ENCODE data around the gene HBM. TPM values are rescaled to one million over a fixed set of nuclear protein-coding genes. Genes with fewer than 3 reads are reported as not detected.
"Not testable (repeated sequence)": the region's sequence is repeated elsewhere in the genome, so short reads cannot be mapped to it uniquely, and the experiment has no call there.

The HBM gene
- total RNA-seq, 1 donor from 2014 or later, result not detected

DNA sequence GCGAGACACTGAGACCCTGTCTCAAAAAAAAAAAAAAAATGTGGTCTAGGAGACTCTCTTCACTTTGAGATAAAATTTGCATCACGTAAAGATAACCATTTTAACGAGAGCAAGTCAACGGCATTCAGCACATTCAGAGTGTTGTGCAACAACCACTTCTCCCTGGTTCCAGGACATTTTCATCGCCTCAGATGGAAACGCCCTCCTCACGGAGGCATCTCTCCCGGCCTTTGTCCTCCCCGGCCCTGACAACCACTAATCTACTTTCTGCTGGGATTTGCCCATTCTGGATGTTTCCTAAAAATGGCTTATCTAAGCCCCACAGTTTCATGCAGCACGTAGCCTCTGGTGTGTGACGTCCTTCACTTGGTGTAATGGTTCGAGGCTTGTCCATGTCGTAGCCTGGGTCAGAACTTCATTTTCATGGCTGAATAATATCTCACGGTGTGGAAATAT, 21.0 kb upstream of the HBM start:
- TF ChIP-seq, protein P1, sequence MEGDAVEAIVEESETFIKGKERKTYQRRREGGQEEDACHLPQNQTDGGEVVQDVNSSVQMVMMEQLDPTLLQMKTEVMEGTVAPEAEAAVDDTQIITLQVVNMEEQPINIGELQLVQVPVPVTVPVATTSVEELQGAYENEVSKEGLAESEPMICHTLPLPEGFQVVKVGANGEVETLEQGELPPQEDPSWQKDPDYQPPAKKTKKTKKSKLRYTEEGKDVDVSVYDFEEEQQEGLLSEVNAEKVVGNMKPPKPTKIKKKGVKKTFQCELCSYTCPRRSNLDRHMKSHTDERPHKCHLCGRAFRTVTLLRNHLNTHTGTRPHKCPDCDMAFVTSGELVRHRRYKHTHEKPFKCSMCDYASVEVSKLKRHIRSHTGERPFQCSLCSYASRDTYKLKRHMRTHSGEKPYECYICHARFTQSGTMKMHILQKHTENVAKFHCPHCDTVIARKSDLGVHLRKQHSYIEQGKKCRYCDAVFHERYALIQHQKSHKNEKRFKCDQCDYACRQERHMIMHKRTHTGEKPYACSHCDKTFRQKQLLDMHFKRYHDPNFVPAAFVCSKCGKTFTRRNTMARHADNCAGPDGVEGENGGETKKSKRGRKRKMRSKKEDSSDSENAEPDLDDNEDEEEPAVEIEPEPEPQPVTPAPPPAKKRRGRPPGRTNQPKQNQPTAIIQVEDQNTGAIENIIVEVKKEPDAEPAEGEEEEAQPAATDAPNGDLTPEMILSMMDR (IDR thresholded peaks at IDR 0.05; ENCODE audit: unreplicated experiment), result no peak
- no peaks in the 10 kb centered on the region for H3K36me3 Mint-ChIP-seq (ENCODE audit: low read depth, unreplicated experiment)

DNA sequence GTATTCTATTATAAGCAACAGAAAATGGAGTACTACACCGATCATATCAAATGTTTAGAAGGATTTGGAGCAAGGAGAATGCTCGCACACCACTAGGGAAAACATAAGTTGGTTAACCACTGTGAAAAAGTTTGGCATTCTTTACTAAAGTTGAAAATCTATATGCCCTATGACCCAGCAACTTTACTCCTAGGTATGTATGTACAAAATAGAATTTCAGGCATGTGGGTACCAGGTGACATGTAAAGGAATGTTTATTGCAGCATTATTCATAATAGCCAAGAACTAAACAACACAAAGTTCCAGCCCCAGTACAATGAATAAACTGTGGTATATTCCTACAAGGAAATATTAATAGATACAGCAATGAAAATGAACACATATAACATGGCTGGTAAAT, 19.1 kb upstream of the HBM start:
- Mint-ChIP-seq H3K9me3 (ENCODE audit: unreplicated experiment) (no peaks in the 10 kb centered on the region), H3K27ac (ENCODE audit: unreplicated experiment) (no peak overlapping the region), H3K36me3 (ENCODE audit: low read depth, unreplicated experiment) (no peaks in the 10 kb centered on the region), H3K4me1 (ENCODE audit: unreplicated experiment) (no peaks in the 10 kb centered on the region), H3K4me3 (ENCODE audit: unreplicated experiment) (no peak overlapping the region), H3K27me3 (ENCODE audit: unreplicated experiment) (peaks cover 7% of the 10 kb centered on the region)
- TF ChIP-seq, protein P1 (IDR thresholded peaks at IDR 0.05; ENCODE audit: unreplicated experiment), result no peak
- DNase-seq (ENCODE audit: low spot score), result no peak

More for the DNA sequence above, 21.0 kb upstream of the HBM start:
- no peak overlapping the region for H3K27ac Mint-ChIP-seq (ENCODE audit: unreplicated experiment)
- no peaks in the 10 kb centered on the region for H3K4me1 Mint-ChIP-seq (ENCODE audit: unreplicated experiment)
- no peaks in the 10 kb centered on the region for H3K9me3 Mint-ChIP-seq (ENCODE audit: unreplicated experiment)
- no peak overlapping the region for H3K4me3 Mint-ChIP-seq (ENCODE audit: unreplicated experiment)
- H3K27me3 Mint-ChIP-seq (ENCODE audit: unreplicated experiment), result peaks cover 7% of the 10 kb centered on the region
- DNase-seq (ENCODE audit: low spot score), result no peak

DNA sequence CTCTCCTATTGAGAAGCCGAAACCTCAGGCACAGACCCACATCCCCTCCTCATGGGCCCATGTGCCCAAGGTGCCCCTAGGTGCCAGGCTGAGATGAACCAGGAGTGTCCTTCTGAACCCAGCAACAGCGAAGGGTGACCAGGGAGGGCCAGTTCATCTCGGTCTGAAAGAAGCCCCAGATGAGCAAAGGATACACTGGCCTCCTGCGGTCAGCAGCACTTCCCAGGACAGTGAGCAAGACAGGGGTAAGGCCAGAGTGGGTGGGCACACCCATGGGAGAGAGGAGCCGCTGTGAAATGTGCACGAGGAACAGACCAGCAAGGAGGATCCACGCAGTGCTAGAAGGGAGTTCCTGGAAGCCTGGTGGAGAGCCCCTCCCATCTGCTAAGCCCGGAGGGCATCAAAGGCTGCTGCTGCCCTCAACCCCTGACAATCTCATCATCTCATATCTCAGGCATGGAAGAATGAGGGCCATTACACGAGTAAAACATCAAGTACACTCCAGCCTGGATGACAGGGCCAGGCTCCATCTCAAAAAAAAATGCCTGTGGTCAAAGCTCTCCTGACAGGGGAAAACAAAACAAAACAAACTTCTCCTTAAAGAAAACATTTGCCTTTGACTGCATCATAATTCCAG, 16.6 kb upstream of the HBM start:
- no peaks in the 10 kb centered on the region for H3K4me1 Mint-ChIP-seq (ENCODE audit: unreplicated experiment)
- TF ChIP-seq, protein P1 (IDR thresholded peaks at IDR 0.05; ENCODE audit: unreplicated experiment), result no peak
- no peaks in the 10 kb centered on the region for H3K36me3 Mint-ChIP-seq (ENCODE audit: low read depth, unreplicated experiment)
- no peak for DNase-seq (ENCODE audit: low spot score)
- H3K27ac Mint-ChIP-seq (ENCODE audit: unreplicated experiment), result no peak overlapping the region
- H3K4me3 Mint-ChIP-seq (ENCODE audit: unreplicated experiment), result no peak overlapping the region
- peaks cover 3% of the 10 kb centered on the region for H3K27me3 Mint-ChIP-seq (ENCODE audit: unreplicated experiment)
- H3K9me3 Mint-ChIP-seq (ENCODE audit: unreplicated experiment), result no peaks in the 10 kb centered on the region

DNA sequence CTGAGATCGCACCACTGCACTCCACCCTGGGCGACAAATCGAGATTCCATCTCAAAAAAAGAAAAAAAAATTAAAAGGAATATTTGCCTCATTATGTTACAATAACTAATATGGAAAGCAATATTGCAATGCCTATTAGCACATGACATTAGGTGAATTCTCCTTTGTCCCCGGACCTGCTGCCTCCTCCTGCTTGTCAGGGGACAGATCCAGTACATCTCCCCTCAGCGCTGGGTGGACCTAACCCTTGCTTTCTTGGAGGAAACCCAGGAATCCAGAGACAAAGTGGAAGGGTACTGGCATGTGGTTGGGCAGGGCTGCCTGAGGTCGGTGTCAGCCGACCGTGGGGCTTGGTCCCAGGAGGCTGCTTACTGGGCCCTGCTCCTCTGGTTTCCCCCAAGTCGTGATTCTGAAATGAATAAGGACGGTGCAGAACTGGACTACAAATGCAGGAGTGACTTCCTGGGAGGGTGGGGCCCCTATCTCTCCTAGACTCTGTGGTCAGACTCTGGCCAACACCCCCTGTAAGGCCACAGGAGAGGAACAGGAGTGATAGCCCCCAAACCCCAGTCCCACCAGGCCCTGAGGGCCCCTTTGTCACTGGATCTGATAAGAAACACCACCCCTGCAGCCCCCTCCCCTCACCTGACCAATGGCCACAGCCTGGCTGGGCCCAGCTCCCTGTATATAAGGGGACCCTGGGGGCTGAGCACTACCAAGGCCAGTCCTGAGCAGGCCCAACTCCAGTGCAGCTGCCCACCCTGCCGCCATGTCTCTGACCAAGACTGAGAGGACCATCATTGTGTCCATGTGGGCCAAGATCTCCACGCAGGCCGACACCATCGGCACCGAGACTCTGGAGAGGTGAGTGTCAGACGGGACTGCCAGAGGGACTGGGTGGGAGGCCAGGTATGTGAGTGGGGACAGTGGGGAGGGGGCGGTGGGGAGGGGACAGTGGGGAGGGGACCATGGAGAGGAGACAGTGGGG, 13.3 kb upstream of the HBM start, which contains the start of gene HBZ:
Gene HBZ (plus strand): TSS at position 504 of the 988 bp plus-strand sequence. CDS start 266 bp downstream, at position 770.
- Mint-ChIP-seq H3K36me3 (ENCODE audit: low read depth, unreplicated experiment) (no peaks in the 10 kb centered on the region), H3K9me3 (ENCODE audit: unreplicated experiment) (no peaks in the 10 kb centered on the region), H3K27me3 (ENCODE audit: unreplicated experiment) (peaks cover 7% of the 10 kb centered on the region), H3K4me1 (ENCODE audit: unreplicated experiment) (peaks cover 5% of the 10 kb centered on the region), H3K4me3 (ENCODE audit: unreplicated experiment) (no peak within 1 kb of the TSS), H3K27ac (ENCODE audit: unreplicated experiment) (no peak within 1 kb of the TSS)
- TF ChIP-seq, protein P1 (IDR thresholded peaks at IDR 0.05; ENCODE audit: unreplicated experiment), result no peak
- no peak for DNase-seq (ENCODE audit: low spot score)

DNA sequence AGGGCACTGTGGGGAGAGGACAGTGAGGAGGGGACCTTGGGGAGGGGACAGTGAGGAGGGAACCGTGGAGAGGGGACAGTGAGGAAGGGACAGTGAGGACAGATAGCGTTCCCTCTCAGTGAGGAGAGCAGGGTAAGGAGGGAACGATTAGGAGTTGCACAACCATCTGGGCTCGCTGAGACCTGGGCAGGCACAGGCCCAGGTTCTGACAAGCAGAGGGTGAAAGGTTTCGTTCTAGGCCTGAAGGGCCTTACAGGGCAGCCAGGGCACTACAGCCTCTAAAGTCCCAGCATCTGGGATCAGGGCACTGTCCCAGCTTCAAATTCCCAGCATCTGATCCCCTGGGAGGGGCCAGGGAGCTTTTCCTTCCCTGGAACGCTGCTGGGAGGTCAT, 12.7 kb upstream of the HBM start:
- H3K27me3 Mint-ChIP-seq (ENCODE audit: unreplicated experiment); H3K27ac Mint-ChIP-seq (ENCODE audit: unreplicated experiment); H3K4me1 Mint-ChIP-seq (ENCODE audit: unreplicated experiment); H3K4me3 Mint-ChIP-seq (ENCODE audit: unreplicated experiment); H3K36me3 Mint-ChIP-seq (ENCODE audit: low read depth, unreplicated experiment); DNase-seq (ENCODE audit: low spot score); H3K9me3 Mint-ChIP-seq (ENCODE audit: unreplicated experiment): not testable (repeated sequence)

DNA sequence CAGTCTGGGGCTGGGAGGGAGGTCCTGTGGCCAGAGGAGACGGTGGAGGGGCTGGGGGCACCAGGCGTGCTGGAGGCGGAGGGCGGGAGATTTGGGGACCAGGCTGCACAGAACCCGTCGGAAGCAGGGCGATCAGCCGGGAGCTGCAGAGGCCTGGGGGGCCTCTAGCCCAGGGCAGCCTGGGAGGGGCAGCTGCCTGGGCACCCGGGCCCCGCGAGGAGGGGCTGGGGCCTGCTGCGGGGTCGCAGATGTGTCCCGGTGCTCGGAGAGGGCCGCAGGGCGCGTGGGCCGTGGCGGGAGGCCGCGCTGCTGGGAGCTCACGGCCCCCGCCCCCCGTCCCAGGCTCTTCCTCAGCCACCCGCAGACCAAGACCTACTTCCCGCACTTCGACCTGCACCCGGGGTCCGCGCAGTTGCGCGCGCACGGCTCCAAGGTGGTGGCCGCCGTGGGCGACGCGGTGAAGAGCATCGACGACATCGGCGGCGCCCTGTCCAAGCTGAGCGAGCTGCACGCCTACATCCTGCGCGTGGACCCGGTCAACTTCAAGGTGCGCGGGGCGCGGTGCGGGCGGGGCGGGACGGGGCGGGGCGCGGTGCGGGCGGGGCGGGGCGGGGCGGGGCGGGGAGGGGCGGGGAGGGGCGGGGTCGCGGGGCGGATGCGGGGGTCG, 12.1 kb upstream of the HBM start:
- not testable (repeated sequence) for DNase-seq (ENCODE audit: low spot score); H3K27me3 Mint-ChIP-seq (ENCODE audit: unreplicated experiment); H3K4me3 Mint-ChIP-seq (ENCODE audit: unreplicated experiment); H3K36me3 Mint-ChIP-seq (ENCODE audit: low read depth, unreplicated experiment); H3K27ac Mint-ChIP-seq (ENCODE audit: unreplicated experiment); H3K9me3 Mint-ChIP-seq (ENCODE audit: unreplicated experiment); H3K4me1 Mint-ChIP-seq (ENCODE audit: unreplicated experiment)

Data from endothelial cell (in vitro differentiated cells).